Neural crest cell (in vitro differentiated cells): ENCODE results near the gene MLX. TPM values are rescaled to one million over a fixed set of nuclear protein-coding genes. Genes with fewer than 3 reads are reported as not detected.
A peak's percentile ranks its signal among the peaks of the same experiment; 100 is the strongest.

Experiments
- DNase-seq: peaks from one replicate; pipeline ENCODE4 v3.0.0; 2021; ENCODE audit warnings: low read depth, mixed read lengths, low spot score
- H3K27ac Mint-ChIP-seq: one replicate; pipeline ENCODE4 v1.8.0; 2021; ENCODE audit warnings: mild to moderate bottlenecking, mixed read lengths; ENCODE audit not compliant: unreplicated experiment
- H3K27me3 Mint-ChIP-seq: 2 replicates; pipeline ENCODE4 v1.8.0; 2021; ENCODE audit warnings: low read depth, mild to moderate bottlenecking, mixed read lengths
- H3K36me3 Mint-ChIP-seq: 2 replicates; pipeline ENCODE4 v1.8.0; 2021; ENCODE audit warnings: low read depth, mild to moderate bottlenecking, mixed read lengths
- H3K4me1 Mint-ChIP-seq: 2 replicates; pipeline ENCODE4 v1.8.0; 2021; ENCODE audit warnings: mixed read lengths
- H3K4me3 Mint-ChIP-seq: one replicate; pipeline ENCODE4 v1.8.0; 2021; ENCODE audit warnings: mild to moderate bottlenecking, mixed read lengths
- H3K9me3 Mint-ChIP-seq: 2 replicates; pipeline ENCODE4 v1.8.0; 2021; ENCODE audit warnings: mixed read lengths
- CTCF ChIP-seq: fragments of 200-600 bp; sonication (generic); conservative IDR thresholded peaks from 2 replicates; pipeline ENCODE4 v1.5.0; 2021; ENCODE audit warnings: antibody characterized with exemption, mild to moderate bottlenecking
- total RNA-seq: library from RNA; stranded (reverse); gene quantifications from 2 replicates; pipeline ENCODE4 v1.2.1, GENCODE V29; 2021

The MLX gene
- total RNA-seq, 1 donor from 2014 or later: 38.6 TPM

GRCh38 chr17:42530952-42531454 lies 35.9 kb upstream of the MLX start:
- Mint-ChIP-seq H3K27ac (no peak overlapping the region), H3K4me3 (no peak overlapping the region), H3K4me1 (peaks cover 19% of the 10 kb centered on the region), H3K27me3 (no peaks in the 10 kb centered on the region), H3K9me3 (no peaks in the 10 kb centered on the region), H3K36me3 (no peaks in the 10 kb centered on the region)
- DNase-seq: no peak
- TF ChIP-seq CTCF: no peak

- H3K36me3 Mint-ChIP-seq: no peaks in the 10 kb centered on the region
- no peaks in the 10 kb centered on the region for H3K9me3 Mint-ChIP-seq
- H3K4me3 Mint-ChIP-seq: peak overlapping the region; percentile 78
- peaks cover 20% of the 10 kb centered on the region for H3K4me1 Mint-ChIP-seq
- peak; percentile 62 for TF ChIP-seq CTCF
- peak; percentile 47 for DNase-seq
- no peaks in the 10 kb centered on the region for H3K27me3 Mint-ChIP-seq
- H3K27ac Mint-ChIP-seq: no peak overlapping the region
Measured at GRCh38 chr17:42531455-42532354, 35.2 kb upstream of the MLX start.

- H3K27me3 Mint-ChIP-seq: no peaks in the 10 kb centered on the region
- no peaks in the 10 kb centered on the region for H3K36me3 Mint-ChIP-seq
- H3K27ac Mint-ChIP-seq: no peak overlapping the region
- H3K4me1 Mint-ChIP-seq: peaks cover 24% of the 10 kb centered on the region
- no peaks in the 10 kb centered on the region for H3K9me3 Mint-ChIP-seq
- peak overlapping the region; percentile 82 for H3K4me3 Mint-ChIP-seq
- no peak for DNase-seq
- TF ChIP-seq CTCF: no peak
Measured at GRCh38 chr17:42535155-42536047, 31.5 kb upstream of the MLX start.

- Mint-ChIP-seq H3K4me3 (peak within 1 kb of the TSS; percentile 89), H3K9me3 (no peaks in the 10 kb centered on the region), H3K36me3 (no peaks in the 10 kb centered on the region), H3K27me3 (no peaks in the 10 kb centered on the region), H3K4me1 (peaks cover 24% of the 10 kb centered on the region), H3K27ac (peak within 1 kb of the TSS; percentile 92)
- peak; percentile 79 for DNase-seq
- no peak for TF ChIP-seq CTCF
Measured at GRCh38 chr17:42536048-42536371, 30.9 kb upstream of the MLX start, which contains the start of gene NAGLU. TSS of gene NAGLU (plus strand) at chr17:42536241. CDS start at chr17:42536273, 32 bp downstream.

DNA sequence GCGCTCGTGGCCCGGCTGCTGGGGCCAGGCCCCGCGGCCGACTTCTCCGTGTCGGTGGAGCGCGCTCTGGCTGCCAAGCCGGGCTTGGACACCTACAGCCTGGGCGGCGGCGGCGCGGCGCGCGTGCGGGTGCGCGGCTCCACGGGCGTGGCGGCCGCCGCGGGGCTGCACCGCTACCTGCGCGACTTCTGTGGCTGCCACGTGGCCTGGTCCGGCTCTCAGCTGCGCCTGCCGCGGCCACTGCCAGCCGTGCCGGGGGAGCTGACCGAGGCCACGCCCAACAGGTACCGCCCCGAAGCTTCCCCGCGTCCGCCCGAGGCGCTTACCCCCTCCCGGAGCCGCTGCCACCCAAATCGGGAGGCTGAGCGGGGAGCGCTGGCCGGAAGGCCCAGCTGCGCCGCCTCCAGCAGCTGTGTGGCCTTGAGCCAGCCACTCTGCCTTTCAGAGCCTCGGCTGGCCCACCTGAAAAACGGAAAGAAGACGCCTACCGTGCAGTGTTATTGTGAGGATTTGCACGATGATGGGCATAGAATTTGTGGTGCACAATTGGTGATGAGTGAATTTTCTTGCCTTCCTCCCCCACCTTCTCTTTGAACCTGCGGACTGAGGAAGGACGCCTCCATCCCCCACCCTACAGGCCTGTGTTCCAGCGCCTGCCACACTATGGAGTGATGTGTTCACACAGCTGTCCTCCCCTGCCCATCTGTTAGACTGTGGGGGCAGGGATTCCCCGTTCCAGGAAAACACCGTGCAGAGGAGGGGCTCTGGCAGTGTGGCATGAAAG lies 30.3 kb upstream of the MLX start:
- Mint-ChIP-seq H3K27me3 (no peaks in the 10 kb centered on the region), H3K36me3 (no peaks in the 10 kb centered on the region), H3K4me1 (peaks cover 22% of the 10 kb centered on the region), H3K4me3 (peak overlapping the region; percentile 89), H3K27ac (peak overlapping the region; percentile 92), H3K9me3 (no peaks in the 10 kb centered on the region)
- peak; percentile 48 for DNase-seq
- TF ChIP-seq CTCF: no peak
